ENCODE measurements around the gene HYAL3. TPM values are rescaled to one million over a fixed set of nuclear protein-coding genes. Genes with fewer than 3 reads are reported as not detected.

The HYAL3 gene
- total and polyA plus RNA-seq, 2 experiments from 2014 or later = 7.6 to 9.6 TPM

- H3K79me2 ChIP-seq (ENCODE audit: insufficient read depth) = peaks cover 15% of the 10 kb centered on the region
- H3K9me3 ChIP-seq (ENCODE audit: low read depth) = no peaks in the 10 kb centered on the region
- peaks cover 11% of the 10 kb centered on the region; the same call in 1 of the 2 replicates for H3K4me1 ChIP-seq (ENCODE audit: insufficient read depth)
- H3K9me2 ChIP-seq (ENCODE audit: insufficient read depth) = no peaks in the 10 kb centered on the region
- H3K27ac ChIP-seq = no peak overlapping the region
- DNase-seq = no peak
- H3F3A ChIP-seq (ENCODE audit: insufficient read depth) = 0 out of 2 replicates have a peak, but pooled peaks cover 8% of the 10 kb centered on the region
- 65 to 72% methylated on average over 8 of the region's 8 CpGs for WGBS, 2 experiments (ENCODE audit: low coverage in 1 of 2, low lambda C conversion rate in 2 of 2, missing lambda C conversion rate in 2 of 2)
- H4K20me1 ChIP-seq (ENCODE audit: insufficient read depth) = no peaks in the 10 kb centered on the region
- peak overlapping the region; percentile 100 for H3K4me2 ChIP-seq (ENCODE audit: unreplicated experiment)
- TF ChIP-seq EZH2 (IDR thresholded peaks at IDR 0.05; ENCODE audit: insufficient read depth, poor library complexity, severe bottlenecking) = no peak
- no peak for TF ChIP-seq EZH2phosphoT487 (IDR thresholded peaks at IDR 0.05; ENCODE audit: insufficient read depth, low read depth)
- peak overlapping the region; percentile 76 for H3K4me3 ChIP-seq
- H3K36me3 ChIP-seq (ENCODE audit: low read depth) = no peaks in the 10 kb centered on the region
- H3K9ac ChIP-seq = peak overlapping the region; percentile 55; the same call in 1 of the 2 replicates
- peak overlapping the region; percentile 83 for H2AFZ ChIP-seq
- H3K27me3 ChIP-seq (replicated peaks; ENCODE audit: insufficient read depth) = no peaks in the 10 kb centered on the region
- in situ Hi-C loops (cut with MboI) = loop anchor here (10.0 kb wide), 1 partner anchor 190 kb away; no protein-coding TSS in a partner anchor
Measured at GRCh38 chr3:50345008-50345407, 45.8 kb upstream of the HYAL3 start.

GRCh38 chr3:50342813-50343633 is 43.8 kb upstream of the HYAL3 start:
- H3K4me3 ChIP-seq = no peak overlapping the region
- TF ChIP-seq EZH2phosphoT487 (IDR thresholded peaks at IDR 0.05; ENCODE audit: insufficient read depth, low read depth) = no peak
- TF ChIP-seq EZH2 (IDR thresholded peaks at IDR 0.05; ENCODE audit: insufficient read depth, poor library complexity, severe bottlenecking) = no peak
- H3K27me3 ChIP-seq (replicated peaks; ENCODE audit: insufficient read depth) = no peaks in the 10 kb centered on the region
- no peak for DNase-seq
- 85% methylated on average over 13 of the region's 13 CpGs for WGBS, 2 experiments (ENCODE audit: low coverage in 1 of 2, low lambda C conversion rate in 2 of 2, missing lambda C conversion rate in 2 of 2)
- H3F3A ChIP-seq (ENCODE audit: insufficient read depth) = peaks cover 25% of the 10 kb centered on the region
- no peak overlapping the region for H3K9ac ChIP-seq
- H3K27ac ChIP-seq = no peak overlapping the region
- H3K36me3 ChIP-seq (ENCODE audit: low read depth) = no peaks in the 10 kb centered on the region
- peaks cover 23% of the 10 kb centered on the region for H3K79me2 ChIP-seq (ENCODE audit: insufficient read depth)
- no peaks in the 10 kb centered on the region for H3K9me3 ChIP-seq (ENCODE audit: low read depth)
- H2AFZ ChIP-seq = no peak overlapping the region
- peaks cover 24% of the 10 kb centered on the region for H3K4me1 ChIP-seq (ENCODE audit: insufficient read depth)
- in situ Hi-C loops (cut with MboI) = loop anchor here (10.0 kb wide), 1 partner anchor 192 kb away; no protein-coding TSS in a partner anchor
- H4K20me1 ChIP-seq (ENCODE audit: insufficient read depth) = no peaks in the 10 kb centered on the region
- H3K9me2 ChIP-seq (ENCODE audit: insufficient read depth) = no peaks in the 10 kb centered on the region
- no peak overlapping the region for H3K4me2 ChIP-seq (ENCODE audit: unreplicated experiment)

GRCh38 chr3:50341996-50342650 is 42.9 kb upstream of the HYAL3 start:
- Histone ChIP-seq H3F3A (ENCODE audit: insufficient read depth) (peaks cover 28% of the 10 kb centered on the region), H3K27me3 (replicated peaks; ENCODE audit: insufficient read depth) (no peaks in the 10 kb centered on the region), H3K27ac (no peak overlapping the region), H3K36me3 (ENCODE audit: low read depth) (no peaks in the 10 kb centered on the region), H4K20me1 (ENCODE audit: insufficient read depth) (no peaks in the 10 kb centered on the region), H3K9me3 (ENCODE audit: low read depth) (no peaks in the 10 kb centered on the region), H2AFZ (no peak overlapping the region), H3K4me3 (no peak overlapping the region), H3K9me2 (ENCODE audit: insufficient read depth) (no peaks in the 10 kb centered on the region), H3K4me2 (ENCODE audit: unreplicated experiment) (no peak overlapping the region), H3K79me2 (ENCODE audit: insufficient read depth) (peaks cover 27% of the 10 kb centered on the region), H3K4me1 (ENCODE audit: insufficient read depth) (peaks cover 25% of the 10 kb centered on the region), H3K9ac (no peak overlapping the region)
- TF ChIP-seq EZH2phosphoT487 (IDR thresholded peaks at IDR 0.05; ENCODE audit: insufficient read depth, low read depth) (no peak), EZH2 (IDR thresholded peaks at IDR 0.05; ENCODE audit: insufficient read depth, poor library complexity, severe bottlenecking) (no peak)
- 82 to 90% methylated on average over 9 to 13 of the region's 13 CpGs for WGBS, 2 experiments (ENCODE audit: low coverage in 1 of 2, low lambda C conversion rate in 2 of 2, missing lambda C conversion rate in 2 of 2)
- DNase-seq = no peak
- in situ Hi-C loops (cut with MboI) = loop anchor here (10.0 kb wide), 1 partner anchor 193 kb away; no protein-coding TSS in a partner anchor

GRCh38 chr3:50341537-50341936 is 42.3 kb upstream of the HYAL3 start:
- peak overlapping the region; percentile 92 for H3K9ac ChIP-seq
- no peak overlapping the region for H3K27ac ChIP-seq
- in situ Hi-C loops (cut with MboI) = loop anchor here (10.0 kb wide), 1 partner anchor 193 kb away; no protein-coding TSS in a partner anchor
- H3K4me3 ChIP-seq = peak overlapping the region; percentile 89
- no peaks in the 10 kb centered on the region for H3K27me3 ChIP-seq (replicated peaks; ENCODE audit: insufficient read depth)
- no peak overlapping the region for H2AFZ ChIP-seq
- H3K9me2 ChIP-seq (ENCODE audit: insufficient read depth) = no peaks in the 10 kb centered on the region
- H4K20me1 ChIP-seq (ENCODE audit: insufficient read depth) = no peaks in the 10 kb centered on the region
- H3F3A ChIP-seq (ENCODE audit: insufficient read depth) = peaks cover 27% of the 10 kb centered on the region
- no peak for DNase-seq
- peaks cover 32% of the 10 kb centered on the region for H3K79me2 ChIP-seq (ENCODE audit: insufficient read depth)
- H3K36me3 ChIP-seq (ENCODE audit: low read depth) = no peaks in the 10 kb centered on the region
- H3K4me1 ChIP-seq (ENCODE audit: insufficient read depth) = peaks cover 25% of the 10 kb centered on the region
- no peak for TF ChIP-seq EZH2 (IDR thresholded peaks at IDR 0.05; ENCODE audit: insufficient read depth, poor library complexity, severe bottlenecking)
- no peak for TF ChIP-seq EZH2phosphoT487 (IDR thresholded peaks at IDR 0.05; ENCODE audit: insufficient read depth, low read depth)
- H3K4me2 ChIP-seq (ENCODE audit: unreplicated experiment) = peak overlapping the region; percentile 90
- H3K9me3 ChIP-seq (ENCODE audit: low read depth) = no peaks in the 10 kb centered on the region
- 76 to 86% methylated on average over 9 of the region's 9 CpGs for WGBS, 2 experiments (ENCODE audit: low coverage in 1 of 2, low lambda C conversion rate in 2 of 2, missing lambda C conversion rate in 2 of 2)

Measured in GM23248 (cell line).